Measurements from ENCODE around the gene GSN. TPM values are rescaled to one million over a fixed set of nuclear protein-coding genes. Genes with fewer than 3 reads are reported as not detected.

The GSN gene
- total and polyA plus RNA-seq, 2 of the 8 experiments (the other 6 are each of a cell fraction or from before 2014, with no cell fraction given), result 52.3 to 94.5 TPM

- TF ChIP-seq PHF8 (conservative IDR thresholded peaks at IDR 0.05; ENCODE audit: low read depth, low read length), result no peak
- no peak for TF ChIP-seq BRCA1 (IDR thresholded peaks at IDR 0.05; ENCODE audit: low read depth, low read length)
- no peak for TF ChIP-seq ATF3 (IDR thresholded peaks at IDR 0.05; ENCODE audit: insufficient read depth, low read depth, low read length)
- no peak for TF ChIP-seq SRF (IDR thresholded peaks at IDR 0.05; ENCODE audit: low read depth, low read length)
- TF ChIP-seq GABPA (IDR thresholded peaks at IDR 0.05; ENCODE audit: borderline replicate concordance, insufficient read depth, low read length), result no peak
- TF ChIP-seq EGR1 (IDR thresholded peaks at IDR 0.05; ENCODE audit: borderline replicate concordance, low read depth, low read length), result no peak
- TF ChIP-seq CHD7 (IDR thresholded peaks at IDR 0.05; ENCODE audit: insufficient replicate concordance, low read length), result no peak
- no peak for TF ChIP-seq RAD21 (IDR thresholded peaks at IDR 0.05 in 1 of 2, conservative IDR thresholded peaks at IDR 0.05 in 1 of 2; ENCODE audit: low read depth in 2 of 2, low read length in 2 of 2)
- no peak for TF ChIP-seq HDAC6 (IDR thresholded peaks at IDR 0.05; ENCODE audit: low read depth, low read length)
These were observed 32.5 kb downstream of the GSN start (continued) for GRCh38 chr9:121300283-121301119.

All from H1 (cell line).